ENCODE results near the gene STEAP1B.

Gene STEAP1B

GRCh38 chr7:22487978-22488642 lies 11.9 kb downstream of the STEAP1B start:
- Histone ChIP-seq H3K36me3 (ENCODE audit: insufficient read depth, low read length) (no peaks in the 10 kb centered on the region), H3K4me3 (ENCODE audit: low read length) (no peak overlapping the region), H3K4me1 (ENCODE audit: insufficient read depth, low read length) (no peaks in the 10 kb centered on the region), H3K27me3 (ENCODE audit: insufficient read depth, low read length) (no peaks in the 10 kb centered on the region), H2AFZ (ENCODE audit: low read depth, low read length) (no peak overlapping the region), H3K9me3 (ENCODE audit: low read length) (no peaks in the 10 kb centered on the region)

GRCh38 chr7:22486597-22486996 lies 13.4 kb downstream of the STEAP1B start:
- Histone ChIP-seq H3K9me3 (ENCODE audit: low read length) (no peaks in the 10 kb centered on the region), H3K36me3 (ENCODE audit: insufficient read depth, low read length) (no peaks in the 10 kb centered on the region), H2AFZ (ENCODE audit: low read depth, low read length) (no peak overlapping the region)

GRCh38 chr7:22485189-22485588 lies 14.8 kb downstream of the STEAP1B start:
- H3K36me3 ChIP-seq (ENCODE audit: insufficient read depth, low read length) = no peaks in the 10 kb centered on the region
- no peak overlapping the region for H2AFZ ChIP-seq (ENCODE audit: low read depth, low read length)
- no peaks in the 10 kb centered on the region for H3K9me3 ChIP-seq (ENCODE audit: low read length)
- H3K4me1 ChIP-seq (ENCODE audit: insufficient read depth, low read length) = no peaks in the 10 kb centered on the region
- no peaks in the 10 kb centered on the region for H3K27me3 ChIP-seq (ENCODE audit: insufficient read depth, low read length)
- no peak overlapping the region for H3K4me3 ChIP-seq (ENCODE audit: low read length)

More at GRCh38 chr7:22486597-22486996, 13.4 kb downstream of the STEAP1B start:
- no peak overlapping the region for H3K4me3 ChIP-seq (ENCODE audit: low read length)
- no peaks in the 10 kb centered on the region for H3K4me1 ChIP-seq (ENCODE audit: insufficient read depth, low read length)
- no peaks in the 10 kb centered on the region for H3K27me3 ChIP-seq (ENCODE audit: insufficient read depth, low read length)

GRCh38 chr7:22482503-22482902 lies 17.5 kb downstream of the STEAP1B start:
- Histone ChIP-seq H3K27me3 (ENCODE audit: insufficient read depth, low read length) (no peaks in the 10 kb centered on the region), H3K9me3 (ENCODE audit: low read length) (no peaks in the 10 kb centered on the region), H3K36me3 (ENCODE audit: insufficient read depth, low read length) (no peaks in the 10 kb centered on the region), H3K4me3 (ENCODE audit: low read length) (no peak overlapping the region), H3K4me1 (ENCODE audit: insufficient read depth, low read length) (no peaks in the 10 kb centered on the region), H2AFZ (ENCODE audit: low read depth, low read length) (no peak overlapping the region)

GRCh38 chr7:22481726-22482125 lies 18.3 kb downstream of the STEAP1B start:
- H3K36me3 ChIP-seq (ENCODE audit: insufficient read depth, low read length) = no peaks in the 10 kb centered on the region
- no peak overlapping the region for H2AFZ ChIP-seq (ENCODE audit: low read depth, low read length)
- no peak overlapping the region for H3K4me3 ChIP-seq (ENCODE audit: low read length)
- H3K9me3 ChIP-seq (ENCODE audit: low read length) = no peaks in the 10 kb centered on the region
- H3K4me1 ChIP-seq (ENCODE audit: insufficient read depth, low read length) = no peaks in the 10 kb centered on the region
- no peaks in the 10 kb centered on the region for H3K27me3 ChIP-seq (ENCODE audit: insufficient read depth, low read length)

- Histone ChIP-seq H3K4me1 (ENCODE audit: insufficient read depth, low read length) (no peaks in the 10 kb centered on the region), H3K4me3 (ENCODE audit: low read length) (no peak overlapping the region), H3K9me3 (ENCODE audit: low read length) (no peaks in the 10 kb centered on the region), H3K36me3 (ENCODE audit: insufficient read depth, low read length) (no peaks in the 10 kb centered on the region), H3K27me3 (ENCODE audit: insufficient read depth, low read length) (no peaks in the 10 kb centered on the region), H2AFZ (ENCODE audit: low read depth, low read length) (no peak overlapping the region)
These were observed 19.4 kb downstream of the STEAP1B start for GRCh38 chr7:22480523-22481075.

GRCh38 chr7:22477876-22478450 lies 22.0 kb downstream of the STEAP1B start:
- Histone ChIP-seq H3K4me3 (ENCODE audit: low read length) (no peak overlapping the region), H3K27me3 (ENCODE audit: insufficient read depth, low read length) (no peaks in the 10 kb centered on the region), H3K36me3 (ENCODE audit: insufficient read depth, low read length) (no peaks in the 10 kb centered on the region), H3K9me3 (ENCODE audit: low read length) (no peaks in the 10 kb centered on the region), H3K4me1 (ENCODE audit: insufficient read depth, low read length) (no peaks in the 10 kb centered on the region), H2AFZ (ENCODE audit: low read depth, low read length) (no peak overlapping the region)

GRCh38 chr7:22477262-22477661 lies 22.7 kb downstream of the STEAP1B start:
- Histone ChIP-seq H3K9me3 (ENCODE audit: low read length) (no peaks in the 10 kb centered on the region), H2AFZ (ENCODE audit: low read depth, low read length) (no peak overlapping the region), H3K4me1 (ENCODE audit: insufficient read depth, low read length) (no peaks in the 10 kb centered on the region), H3K4me3 (ENCODE audit: low read length) (no peak overlapping the region), H3K36me3 (ENCODE audit: insufficient read depth, low read length) (no peaks in the 10 kb centered on the region), H3K27me3 (ENCODE audit: insufficient read depth, low read length) (no peaks in the 10 kb centered on the region)

- no peak overlapping the region for H2AFZ ChIP-seq (ENCODE audit: low read depth, low read length)
These were observed 23.2 kb downstream of the STEAP1B start for GRCh38 chr7:22476824-22477223.

GRCh38 chr7:22474645-22475044 lies 25.3 kb downstream of the STEAP1B start:
- Histone ChIP-seq H3K4me3 (ENCODE audit: low read length) (no peak overlapping the region), H3K4me1 (ENCODE audit: insufficient read depth, low read length) (no peaks in the 10 kb centered on the region), H3K36me3 (ENCODE audit: insufficient read depth, low read length) (no peaks in the 10 kb centered on the region), H3K9me3 (ENCODE audit: low read length) (no peaks in the 10 kb centered on the region), H3K27me3 (ENCODE audit: insufficient read depth, low read length) (no peaks in the 10 kb centered on the region), H2AFZ (ENCODE audit: low read depth, low read length) (no peak overlapping the region)

More at GRCh38 chr7:22476824-22477223, 23.2 kb downstream of the STEAP1B start:
- Histone ChIP-seq H3K9me3 (ENCODE audit: low read length) (no peaks in the 10 kb centered on the region), H3K4me1 (ENCODE audit: insufficient read depth, low read length) (no peaks in the 10 kb centered on the region), H3K4me3 (ENCODE audit: low read length) (no peak overlapping the region), H3K27me3 (ENCODE audit: insufficient read depth, low read length) (no peaks in the 10 kb centered on the region), H3K36me3 (ENCODE audit: insufficient read depth, low read length) (no peaks in the 10 kb centered on the region)

- Histone ChIP-seq H3K36me3 (ENCODE audit: insufficient read depth, low read length) (no peaks in the 10 kb centered on the region), H2AFZ (ENCODE audit: low read depth, low read length) (no peak overlapping the region), H3K4me1 (ENCODE audit: insufficient read depth, low read length) (no peaks in the 10 kb centered on the region), H3K4me3 (ENCODE audit: low read length) (no peak overlapping the region), H3K27me3 (ENCODE audit: insufficient read depth, low read length) (no peaks in the 10 kb centered on the region), H3K9me3 (ENCODE audit: low read length) (no peaks in the 10 kb centered on the region)
These were observed 29.0 kb downstream of the STEAP1B start for GRCh38 chr7:22470981-22471380.

- no peaks in the 10 kb centered on the region for H3K9me3 ChIP-seq (ENCODE audit: low read length)
- no peaks in the 10 kb centered on the region for H3K27me3 ChIP-seq (ENCODE audit: insufficient read depth, low read length)
- no peaks in the 10 kb centered on the region for H3K36me3 ChIP-seq (ENCODE audit: insufficient read depth, low read length)
- no peaks in the 10 kb centered on the region for H3K4me1 ChIP-seq (ENCODE audit: insufficient read depth, low read length)
- no peak overlapping the region for H2AFZ ChIP-seq (ENCODE audit: low read depth, low read length)
- no peak overlapping the region for H3K4me3 ChIP-seq (ENCODE audit: low read length)
These were observed 30.4 kb downstream of the STEAP1B start for GRCh38 chr7:22469371-22470143.

- H2AFZ ChIP-seq (ENCODE audit: low read depth, low read length) = no peak overlapping the region
- no peaks in the 10 kb centered on the region for H3K27me3 ChIP-seq (ENCODE audit: insufficient read depth, low read length)
- no peak overlapping the region for H3K4me3 ChIP-seq (ENCODE audit: low read length)
- no peaks in the 10 kb centered on the region for H3K4me1 ChIP-seq (ENCODE audit: insufficient read depth, low read length)
- no peaks in the 10 kb centered on the region for H3K9me3 ChIP-seq (ENCODE audit: low read length)
- no peaks in the 10 kb centered on the region for H3K36me3 ChIP-seq (ENCODE audit: insufficient read depth, low read length)
These were observed 31.4 kb downstream of the STEAP1B start for GRCh38 chr7:22468609-22469008.

Data from neuron (in vitro differentiated cells).